ENCODE measurements around the gene PCTP.

The PCTP gene

DNA sequence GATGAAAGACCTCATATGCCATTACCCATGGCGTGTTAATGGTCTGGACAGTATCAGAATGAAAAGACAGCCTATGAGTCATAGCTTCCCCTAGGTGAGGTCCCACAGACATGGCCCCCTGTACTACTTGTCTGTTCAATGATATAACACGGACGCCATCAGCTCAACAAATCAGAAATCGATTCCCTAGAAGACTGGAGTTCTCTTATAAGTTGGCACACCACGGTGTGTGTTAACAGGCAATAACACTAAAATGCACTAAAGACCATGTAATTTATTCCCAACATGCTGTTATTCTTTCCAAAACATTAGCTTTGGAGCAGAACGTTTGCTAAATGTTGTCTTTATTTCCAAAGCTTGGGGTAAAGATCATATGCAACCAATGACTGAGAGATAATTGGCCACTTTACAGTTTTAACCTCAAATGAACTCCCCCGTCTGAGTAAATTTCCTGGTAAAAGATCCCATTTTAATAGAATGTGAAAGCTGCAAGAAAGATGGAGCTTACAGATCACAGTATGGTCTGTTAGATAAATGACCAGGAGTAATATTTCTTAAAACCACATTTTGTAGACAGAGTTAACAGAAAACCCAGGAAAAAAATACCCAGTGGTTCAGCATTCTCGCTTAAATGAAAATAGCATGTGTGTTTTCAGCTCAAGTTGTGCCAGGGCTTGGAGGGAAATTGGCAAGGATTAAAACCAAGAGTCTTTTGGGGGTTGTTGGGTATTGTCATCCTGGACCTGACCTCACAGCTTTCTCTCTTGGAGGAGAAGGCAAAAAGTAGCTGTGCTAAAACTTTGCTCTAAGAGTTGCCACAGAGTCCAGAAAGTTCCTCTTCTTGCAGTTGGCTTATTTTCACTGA is 65.9 kb downstream of the PCTP start:
- in situ Hi-C loops (cut with HindIII; ENCODE audit: low sequenced_read_pairs), result no loop called here
- DNase-seq (ENCODE audit: low read depth), result no peak
- TF ChIP-seq, protein P1, sequence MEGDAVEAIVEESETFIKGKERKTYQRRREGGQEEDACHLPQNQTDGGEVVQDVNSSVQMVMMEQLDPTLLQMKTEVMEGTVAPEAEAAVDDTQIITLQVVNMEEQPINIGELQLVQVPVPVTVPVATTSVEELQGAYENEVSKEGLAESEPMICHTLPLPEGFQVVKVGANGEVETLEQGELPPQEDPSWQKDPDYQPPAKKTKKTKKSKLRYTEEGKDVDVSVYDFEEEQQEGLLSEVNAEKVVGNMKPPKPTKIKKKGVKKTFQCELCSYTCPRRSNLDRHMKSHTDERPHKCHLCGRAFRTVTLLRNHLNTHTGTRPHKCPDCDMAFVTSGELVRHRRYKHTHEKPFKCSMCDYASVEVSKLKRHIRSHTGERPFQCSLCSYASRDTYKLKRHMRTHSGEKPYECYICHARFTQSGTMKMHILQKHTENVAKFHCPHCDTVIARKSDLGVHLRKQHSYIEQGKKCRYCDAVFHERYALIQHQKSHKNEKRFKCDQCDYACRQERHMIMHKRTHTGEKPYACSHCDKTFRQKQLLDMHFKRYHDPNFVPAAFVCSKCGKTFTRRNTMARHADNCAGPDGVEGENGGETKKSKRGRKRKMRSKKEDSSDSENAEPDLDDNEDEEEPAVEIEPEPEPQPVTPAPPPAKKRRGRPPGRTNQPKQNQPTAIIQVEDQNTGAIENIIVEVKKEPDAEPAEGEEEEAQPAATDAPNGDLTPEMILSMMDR (IDR thresholded peaks at IDR 0.05; ENCODE audit: low read depth, low read length, missing control alignments), result no peak
- H3K4me3 ChIP-seq (ENCODE audit: low read depth, low read length), result no peak overlapping the region

DNA sequence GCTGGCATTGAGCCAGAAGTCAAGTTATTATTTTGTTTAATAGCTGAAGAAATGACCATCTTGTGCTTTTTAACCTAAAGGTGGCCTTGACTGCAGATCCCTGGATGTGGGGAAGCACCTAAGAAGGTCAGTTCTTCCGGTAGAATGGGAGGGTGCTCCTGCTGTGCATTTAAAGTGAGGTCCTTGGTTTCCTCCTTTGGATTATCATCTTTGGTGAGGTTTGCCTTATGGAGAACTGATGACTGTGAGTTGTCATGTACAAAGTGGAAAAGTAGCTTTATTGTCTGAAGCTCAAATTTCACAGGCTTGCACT is 66.5 kb downstream of the PCTP start:
- in situ Hi-C loops (cut with HindIII; ENCODE audit: low sequenced_read_pairs), result no loop called here
- TF ChIP-seq, protein P1 (IDR thresholded peaks at IDR 0.05; ENCODE audit: low read depth, low read length, missing control alignments), result no peak

DNA sequence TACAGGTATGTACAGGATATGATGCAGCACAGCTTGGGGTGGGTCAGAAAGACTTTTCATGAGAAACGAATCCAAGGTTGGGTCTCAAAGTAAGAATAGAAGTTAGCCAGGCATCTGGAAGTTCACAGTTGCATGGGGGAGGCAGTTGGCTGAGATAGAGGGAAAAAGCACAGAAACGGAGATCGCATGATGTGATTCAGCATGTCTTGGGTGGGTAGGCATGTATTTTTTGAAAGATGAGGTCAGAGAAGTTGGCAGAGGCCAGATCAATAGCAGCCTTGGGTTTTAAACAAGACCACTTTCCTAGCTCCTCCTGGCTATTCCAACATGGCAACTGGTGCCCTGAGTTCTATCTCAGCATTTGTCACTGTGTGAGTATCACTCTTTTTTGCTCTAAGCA is 67.2 kb downstream of the PCTP start:
- in situ Hi-C loops (cut with HindIII; ENCODE audit: low sequenced_read_pairs), result no loop called here
- TF ChIP-seq, protein P1 (IDR thresholded peaks at IDR 0.05; ENCODE audit: low read depth, low read length, missing control alignments), result no peak
- H3K4me3 ChIP-seq (ENCODE audit: low read depth, low read length), result no peak overlapping the region
- no peak for DNase-seq (ENCODE audit: low read depth)

More for the DNA sequence above, 66.5 kb downstream of the PCTP start:
- H3K4me3 ChIP-seq (ENCODE audit: low read depth, low read length), result no peak overlapping the region
- no peak for DNase-seq (ENCODE audit: low read depth)

DNA sequence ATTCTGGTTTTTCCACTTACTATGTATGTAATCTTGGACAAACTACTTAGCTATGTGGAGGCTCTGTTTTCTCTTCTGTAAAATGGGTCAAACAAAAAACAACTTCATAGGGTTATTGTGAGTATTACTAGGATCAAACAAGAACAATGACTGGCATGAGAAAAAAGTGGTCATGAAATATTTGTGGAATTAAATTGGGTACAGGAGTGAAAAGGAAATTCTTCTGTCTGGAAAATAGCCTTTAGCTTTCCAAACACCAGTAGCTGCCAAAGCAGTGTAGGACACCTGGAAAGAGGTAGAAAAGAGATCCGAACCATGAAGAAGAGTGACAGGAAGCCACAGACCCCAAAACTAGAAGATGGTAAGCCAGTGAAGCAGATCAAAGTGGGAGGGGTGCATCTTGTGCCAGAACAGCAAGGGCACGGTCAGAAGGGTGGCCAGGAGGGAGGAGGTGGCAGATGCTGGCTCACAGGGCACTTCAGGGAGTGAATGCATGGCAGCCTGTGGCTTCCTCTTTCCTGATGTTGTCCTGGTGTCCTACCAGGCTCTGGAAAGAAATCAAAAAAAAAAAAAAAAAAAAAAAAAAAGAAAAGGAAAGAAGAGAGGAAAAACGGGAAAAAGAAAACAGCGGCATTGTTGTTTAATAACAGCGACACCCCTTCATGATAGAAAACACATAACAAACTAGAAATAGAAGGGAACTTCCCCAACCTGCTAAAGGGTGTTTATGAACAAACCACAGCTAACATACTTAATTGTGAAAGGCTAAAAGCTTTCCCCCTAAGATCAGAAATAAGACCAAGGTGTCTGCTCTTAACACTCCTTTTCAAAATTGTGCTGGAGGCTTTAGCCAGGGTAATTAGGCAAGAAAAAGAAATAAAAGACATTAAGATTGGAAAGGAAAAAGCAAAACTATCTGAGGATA is 67.9 kb downstream of the PCTP start:
- no peak for DNase-seq (ENCODE audit: low read depth)
- TF ChIP-seq, protein P1 (IDR thresholded peaks at IDR 0.05; ENCODE audit: low read depth, low read length, missing control alignments), result no peak
- in situ Hi-C loops (cut with HindIII; ENCODE audit: low sequenced_read_pairs), result no loop called here
- H3K4me3 ChIP-seq (ENCODE audit: low read depth, low read length), result no peak overlapping the region

DNA sequence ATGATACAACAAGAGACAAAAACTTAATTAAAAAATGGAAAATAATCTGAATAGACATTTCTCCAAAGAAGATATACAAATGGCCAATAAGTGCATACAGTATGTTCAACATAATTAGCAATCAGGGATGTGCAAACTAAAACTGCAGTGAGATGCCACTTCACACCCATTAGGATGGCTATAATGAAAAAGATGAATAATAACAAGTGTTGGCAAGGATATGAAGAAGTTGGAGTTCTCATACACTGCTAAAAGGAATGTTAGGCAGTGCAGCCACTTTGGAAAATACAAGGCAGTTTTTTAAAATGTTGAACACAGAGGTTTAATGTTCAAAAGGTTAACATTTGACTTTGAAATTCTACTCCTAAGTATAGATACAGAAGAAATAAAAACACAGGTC is 69.8 kb downstream of the PCTP start:
- in situ Hi-C loops (cut with HindIII; ENCODE audit: low sequenced_read_pairs), result no loop called here
- no peak for DNase-seq (ENCODE audit: low read depth)
- H3K4me3 ChIP-seq (ENCODE audit: low read depth, low read length), result no peak overlapping the region
- TF ChIP-seq, protein P1 (IDR thresholded peaks at IDR 0.05; ENCODE audit: low read depth, low read length, missing control alignments), result no peak

DNA sequence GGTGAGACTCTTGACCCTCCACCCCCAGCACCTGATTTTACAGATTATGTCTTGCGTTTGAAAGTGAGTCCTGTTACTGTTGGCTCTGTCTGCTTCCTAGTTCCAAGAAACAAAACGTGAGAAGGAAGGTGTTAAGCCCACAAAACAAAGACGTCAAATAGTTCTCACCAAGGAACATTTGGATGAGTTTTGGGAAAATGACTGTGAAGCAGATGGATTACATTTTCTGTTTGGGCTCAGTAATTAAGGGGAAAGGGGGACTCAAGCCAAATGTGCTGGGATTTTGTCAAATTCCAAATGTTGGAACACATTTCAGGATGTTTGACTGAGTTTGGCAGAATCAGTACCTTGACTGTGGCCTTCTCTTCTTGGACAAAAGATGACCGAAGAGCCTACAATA is 71.2 kb downstream of the PCTP start:
- TF ChIP-seq, protein P1 (IDR thresholded peaks at IDR 0.05; ENCODE audit: low read depth, low read length, missing control alignments), result no peak
- in situ Hi-C loops (cut with HindIII; ENCODE audit: low sequenced_read_pairs), result no loop called here

More for the DNA sequence above, 71.2 kb downstream of the PCTP start:
- no peak overlapping the region for H3K4me3 ChIP-seq (ENCODE audit: low read depth, low read length)
- no peak for DNase-seq (ENCODE audit: low read depth)

All from astrocyte of the cerebellum (primary cell).